Activated B cell treated with CpG ODN at 0.5 μM for 24 hours (primary cell): ENCODE results near the gene DLG3. TPM values are rescaled to one million over a fixed set of nuclear protein-coding genes. Genes with fewer than 3 reads are reported as not detected.
A peak's percentile ranks its signal among the peaks of the same experiment; 100 is the strongest.
"Not testable (repeated sequence)": the region's sequence is repeated elsewhere in the genome, so short reads cannot be mapped to it uniquely, and the experiment has no call there.

ENCODE experiments used
- ATAC-seq: fragments of 200-7000 bp; cut with Tn5 transposase; one replicate; pipeline ENCODE4 v1.10.0; 2021; ENCODE audit warnings: low read depth, mild to moderate bottlenecking, moderate library complexity
- CTCF ChIA-PET: fragments of 350-600 bp; sonication (Branson Sonifier 250); formaldehyde crosslinking; loops from one replicate; lab custom pipeline; 2021; ENCODE audit warnings: antibody characterized with exemption; lab: Charles Lee
- POLR2A ChIA-PET: fragments of 350-600 bp; sonication (Branson Sonifier 250); formaldehyde crosslinking; loops from one replicate; lab custom pipeline; 2021; ENCODE audit warnings: antibody characterized with exemption; lab: Charles Lee
- DNase-seq: peaks from one replicate; pipeline ENCODE4 v3.0.0; 2022
- H3K27ac Mint-ChIP-seq: one replicate; pipeline ENCODE4 v1.8.0; 2020; ENCODE audit warnings: mixed read lengths
- H3K27me3 Mint-ChIP-seq: one replicate; pipeline ENCODE4 v1.8.0; 2021; ENCODE audit warnings: mixed read lengths
- H3K36me3 Mint-ChIP-seq: one replicate; pipeline ENCODE4 v1.8.0; 2021; ENCODE audit warnings: low read depth, mixed read lengths
- H3K4me1 Mint-ChIP-seq: one replicate; pipeline ENCODE4 v1.8.0; 2021; ENCODE audit warnings: mixed read lengths
- H3K4me3 Mint-ChIP-seq: one replicate; pipeline ENCODE4 v1.8.0; 2020; ENCODE audit warnings: mild to moderate bottlenecking, mixed read lengths
- H3K9me3 Mint-ChIP-seq: one replicate; pipeline ENCODE4 v1.8.0; 2020; ENCODE audit warnings: mixed read lengths
- CTCF ChIP-seq: fragments of 200-600 bp; IDR thresholded peaks from one replicate; pipeline ENCODE4 v1.8.0; 2022; ENCODE audit warnings: antibody characterized with exemption, mild to moderate bottlenecking
- intact Hi-C: fragments of 100-400 bp; cut with micrococcal nuclease; formaldehyde crosslinking; loops from one replicate; pipeline ENCODE4 v1.15.1; 2024
- total RNA-seq: library from RNA; stranded (reverse); gene quantifications from 2 replicates; pipeline ENCODE4 v1.2.3, GENCODE V29; 2022

DLG3 gene
- total RNA-seq, result 2.4 and 3.5 TPM in 2 replicates

GRCh38 chrX:70444326-70444945 lies at the start of gene DLG3:
TSS of gene DLG3 (plus strand) at chrX:70444835. CDS start at chrX:70445202, 367 bp downstream.
- DNase-seq (no peak), ATAC-seq (peak; percentile 31)
- peak within 1 kb of the TSS; percentile 69 for H3K4me3 Mint-ChIP-seq
- TF ChIP-seq CTCF, result no peak
- POLR2A ChIA-PET, result interaction anchor here (0.6 kb wide), 1 partner anchor 147 kb away, joined by 3 read pairs; no protein-coding TSS in a partner anchor
- no peaks in the 10 kb centered on the region for H3K9me3 Mint-ChIP-seq
- H3K27me3 Mint-ChIP-seq, result peaks cover 14% of the 10 kb centered on the region
- CTCF ChIA-PET, result no interaction called here
- intact Hi-C loops, result loop anchor here (1.0 kb wide), 1 partner anchor 10 kb away; no protein-coding TSS in a partner anchor
- H3K27ac Mint-ChIP-seq, result no peak within 1 kb of the TSS
- no peaks in the 10 kb centered on the region for H3K36me3 Mint-ChIP-seq
- H3K4me1 Mint-ChIP-seq, result peaks cover 3% of the 10 kb centered on the region

GRCh38 chrX:70398899-70399298 lies 45.7 kb upstream of the DLG3 start:
- H3K9me3 Mint-ChIP-seq, result no peaks in the 10 kb centered on the region
- peaks cover 3% of the 10 kb centered on the region for H3K4me1 Mint-ChIP-seq
- no peak for TF ChIP-seq CTCF
- no peaks in the 10 kb centered on the region for H3K27me3 Mint-ChIP-seq
- H3K36me3 Mint-ChIP-seq, result no peaks in the 10 kb centered on the region
- no peak for ATAC-seq
- no peak overlapping the region for H3K27ac Mint-ChIP-seq
- intact Hi-C loops, result no loop called here
- no peak for DNase-seq
- POLR2A ChIA-PET, result no interaction called here
- no peak overlapping the region for H3K4me3 Mint-ChIP-seq
- CTCF ChIA-PET, result no interaction called here

GRCh38 chrX:70400181-70400580 lies 44.5 kb upstream of the DLG3 start:
- DNase-seq, H3K27me3 Mint-ChIP-seq, intact Hi-C loops, POLR2A ChIA-PET, H3K4me3 Mint-ChIP-seq, H3K27ac Mint-ChIP-seq, ATAC-seq, H3K9me3 Mint-ChIP-seq, H3K36me3 Mint-ChIP-seq, CTCF ChIA-PET, H3K4me1 Mint-ChIP-seq: not testable (repeated sequence)

GRCh38 chrX:70402721-70403120 lies 41.9 kb upstream of the DLG3 start:
- Mint-ChIP-seq H3K36me3 (no peaks in the 10 kb centered on the region), H3K27ac (no peak overlapping the region), H3K27me3 (no peaks in the 10 kb centered on the region), H3K9me3 (no peaks in the 10 kb centered on the region), H3K4me3 (no peak overlapping the region), H3K4me1 (peaks cover 3% of the 10 kb centered on the region)
- ChIA-PET CTCF (no interaction called here), POLR2A (no interaction called here)
- intact Hi-C loops, result no loop called here
- DNase-seq, result no peak
- ATAC-seq, result no peak
- no peak for TF ChIP-seq CTCF

- Mint-ChIP-seq H3K4me1 (no peaks in the 10 kb centered on the region), H3K4me3 (no peak overlapping the region), H3K9me3 (no peaks in the 10 kb centered on the region), H3K36me3 (no peaks in the 10 kb centered on the region), H3K27ac (no peak overlapping the region), H3K27me3 (no peaks in the 10 kb centered on the region)
- POLR2A ChIA-PET, result no interaction called here
- intact Hi-C loops, result no loop called here
- DNase-seq, result no peak
- no peak for TF ChIP-seq CTCF
- CTCF ChIA-PET, result no interaction called here
- ATAC-seq, result no peak
These were observed 39.6 kb upstream of the DLG3 start for GRCh38 chrX:70405003-70405402.

- DNase-seq (no peak), ATAC-seq (peak; percentile 18)
- ChIA-PET CTCF (no interaction called here), POLR2A (no interaction called here)
- no peaks in the 10 kb centered on the region for H3K9me3 Mint-ChIP-seq
- no peak for TF ChIP-seq CTCF
- intact Hi-C loops, result no loop called here
- no peaks in the 10 kb centered on the region for H3K27me3 Mint-ChIP-seq
- H3K4me3 Mint-ChIP-seq, result no peak overlapping the region
- H3K27ac Mint-ChIP-seq, result no peak overlapping the region
- H3K4me1 Mint-ChIP-seq, result peaks cover 7% of the 10 kb centered on the region
- no peaks in the 10 kb centered on the region for H3K36me3 Mint-ChIP-seq
These were observed 33.7 kb upstream of the DLG3 start for GRCh38 chrX:70410921-70411320.
